Adipocyte (in vitro differentiated cells): ENCODE results near the gene RDH12.

ENCODE experiments used
- DNase-seq: peaks from one replicate; pipeline ENCODE4 v3.0.0-alpha.2; 2015; ENCODE audit warnings: low read depth
- H3K27me3 ChIP-seq: replicated peaks from 2 replicates; pipeline ENCODE4 v1.7.0; 2013; ENCODE audit warnings: mild to moderate bottlenecking, low read length, moderate library complexity; ENCODE audit not compliant: control insufficient read depth, insufficient read depth
- H3K36me3 ChIP-seq: 2 replicates; pipeline ENCODE4 v1.7.0; 2013; ENCODE audit warnings: low read length, mild to moderate bottlenecking, moderate library complexity; ENCODE audit not compliant: control insufficient read depth, insufficient read depth, severe bottlenecking
- H3K4me1 ChIP-seq: 2 replicates; pipeline ENCODE4 v1.7.0; 2013; ENCODE audit warnings: mild to moderate bottlenecking, low read length, moderate library complexity; ENCODE audit not compliant: control insufficient read depth, insufficient read depth
- H3K4me3 ChIP-seq: 2 replicates; pipeline ENCODE4 v1.7.0; 2013; ENCODE audit warnings: mild to moderate bottlenecking, low read length, moderate library complexity
- H3K9ac ChIP-seq: 2 replicates; pipeline ENCODE4 v1.7.0; 2013; ENCODE audit warnings: mild to moderate bottlenecking, low read length, moderate library complexity
- H3K9me3 ChIP-seq: 2 replicates; pipeline ENCODE4 v1.7.0; 2013; ENCODE audit warnings: mild to moderate bottlenecking, low read length, moderate library complexity; ENCODE audit not compliant: control insufficient read depth

Gene RDH12

GRCh38 chr14:67679006-67679405, 22.7 kb upstream of the RDH12 start:
- no peak for DNase-seq
- Histone ChIP-seq H3K36me3 (peaks cover 49% of the 10 kb centered on the region), H3K4me3 (no peak overlapping the region), H3K9me3 (no peaks in the 10 kb centered on the region), H3K4me1 (peaks cover 23% of the 10 kb centered on the region), H3K27me3 (no peaks in the 10 kb centered on the region), H3K9ac (no peak overlapping the region)

GRCh38 chr14:67680121-67680602, 21.5 kb upstream of the RDH12 start:
- Histone ChIP-seq H3K9ac (peak overlapping the region; percentile 42), H3K4me3 (peak overlapping the region; percentile 1), H3K36me3 (peaks cover 61% of the 10 kb centered on the region), H3K9me3 (no peaks in the 10 kb centered on the region), H3K4me1 (peaks cover 23% of the 10 kb centered on the region), H3K27me3 (no peaks in the 10 kb centered on the region)
- peak; percentile 38 for DNase-seq

GRCh38 chr14:67680941-67681340, 20.7 kb upstream of the RDH12 start:
- H3K9ac ChIP-seq: no peak overlapping the region
- H3K4me3 ChIP-seq: no peak overlapping the region
- no peaks in the 10 kb centered on the region for H3K9me3 ChIP-seq
- peaks cover 18% of the 10 kb centered on the region for H3K4me1 ChIP-seq
- peaks cover 67% of the 10 kb centered on the region for H3K36me3 ChIP-seq
- H3K27me3 ChIP-seq: no peaks in the 10 kb centered on the region
- DNase-seq: no peak

- peaks cover 73% of the 10 kb centered on the region for H3K36me3 ChIP-seq
- H3K27me3 ChIP-seq: no peaks in the 10 kb centered on the region
- H3K9me3 ChIP-seq: no peaks in the 10 kb centered on the region
- H3K4me3 ChIP-seq: no peak overlapping the region
- H3K9ac ChIP-seq: no peak overlapping the region
- H3K4me1 ChIP-seq: peaks cover 18% of the 10 kb centered on the region
- DNase-seq: no peak
Observed at GRCh38 chr14:67683842-67684241, 17.8 kb upstream of the RDH12 start.

GRCh38 chr14:67690011-67690410, 11.7 kb upstream of the RDH12 start:
- Histone ChIP-seq H3K36me3 (peaks cover 70% of the 10 kb centered on the region), H3K9me3 (no peaks in the 10 kb centered on the region), H3K4me3 (no peak overlapping the region), H3K27me3 (no peaks in the 10 kb centered on the region), H3K9ac (no peak overlapping the region), H3K4me1 (peaks cover 19% of the 10 kb centered on the region)
- no peak for DNase-seq

- Histone ChIP-seq H3K27me3 (no peaks in the 10 kb centered on the region), H3K36me3 (peaks cover 28% of the 10 kb centered on the region), H3K9ac (peak overlapping the region; percentile 92), H3K9me3 (no peaks in the 10 kb centered on the region), H3K4me3 (peak overlapping the region; percentile 91), H3K4me1 (peaks cover 19% of the 10 kb centered on the region)
- peak; percentile 94 for DNase-seq
Observed at GRCh38 chr14:67694791-67695393, 6.8 kb upstream of the RDH12 start.

- H3K4me3 ChIP-seq: peak within 1 kb of the TSS; percentile 91
- H3K36me3 ChIP-seq: peaks cover 22% of the 10 kb centered on the region
- DNase-seq: peak; percentile 98
- peaks cover 19% of the 10 kb centered on the region for H3K4me1 ChIP-seq
- no peaks in the 10 kb centered on the region for H3K27me3 ChIP-seq
- H3K9ac ChIP-seq: peak within 1 kb of the TSS; percentile 92
- no peaks in the 10 kb centered on the region for H3K9me3 ChIP-seq
Observed at GRCh38 chr14:67695394-67695949, 6.2 kb upstream of the RDH12 start, which contains the start of gene RDH11. TSS of gene RDH11 (minus strand) at chr14:67695764. CDS start at chr14:67695703, 61 bp downstream.

- no peaks in the 10 kb centered on the region for H3K9me3 ChIP-seq
- DNase-seq: no peak
- H3K36me3 ChIP-seq: peaks cover 7% of the 10 kb centered on the region
Observed at GRCh38 chr14:67697006-67697405, 4.7 kb upstream of the RDH12 start.

GRCh38 chr14:67698179-67698578, 3.5 kb upstream of the RDH12 start:
- H3K9ac ChIP-seq: no peak overlapping the region
- H3K4me1 ChIP-seq: peaks cover 14% of the 10 kb centered on the region
- no peaks in the 10 kb centered on the region for H3K27me3 ChIP-seq
- no peaks in the 10 kb centered on the region for H3K9me3 ChIP-seq
- no peak for DNase-seq
- no peak overlapping the region for H3K4me3 ChIP-seq
- no peaks in the 10 kb centered on the region for H3K36me3 ChIP-seq

More at GRCh38 chr14:67697006-67697405, 4.7 kb upstream of the RDH12 start:
- no peaks in the 10 kb centered on the region for H3K27me3 ChIP-seq
- H3K4me3 ChIP-seq: no peak overlapping the region
- H3K9ac ChIP-seq: no peak overlapping the region
- H3K4me1 ChIP-seq: peaks cover 23% of the 10 kb centered on the region

- no peak overlapping the region for H3K4me3 ChIP-seq
Observed at GRCh38 chr14:67703997-67704396, 2.3 kb downstream of the RDH12 start.

GRCh38 chr14:67704484-67705089, 2.9 kb downstream of the RDH12 start:
- Histone ChIP-seq H3K9ac (no peak overlapping the region), H3K27me3 (peaks cover 3% of the 10 kb centered on the region), H3K36me3 (no peaks in the 10 kb centered on the region), H3K4me3 (no peak overlapping the region), H3K4me1 (peaks cover 4% of the 10 kb centered on the region), H3K9me3 (peaks cover 2% of the 10 kb centered on the region)
- DNase-seq: peak; percentile 78

More at GRCh38 chr14:67703997-67704396, 2.3 kb downstream of the RDH12 start:
- DNase-seq: no peak
- no peaks in the 10 kb centered on the region for H3K36me3 ChIP-seq
- no peaks in the 10 kb centered on the region for H3K9me3 ChIP-seq
- H3K9ac ChIP-seq: no peak overlapping the region
- H3K4me1 ChIP-seq: peaks cover 4% of the 10 kb centered on the region
- H3K27me3 ChIP-seq: peaks cover 3% of the 10 kb centered on the region
